MCF 10A (cell line): ENCODE data around the gene AMBRA1. TPM values are rescaled to one million over a fixed set of nuclear protein-coding genes. Genes with fewer than 3 reads are reported as not detected.
A peak's percentile ranks its signal among the peaks of the same experiment; 100 is the strongest.

Source experiments
- BruUV-seq: library from RNA; stranded (reverse); fragments of 400-500 nt; replicated peaks from 2 replicates; lab custom pipeline; 2021; lab: Mats Ljungman, UMichigan
- CTCF ChIA-PET: fragments of 300-600 bp; sonication (Branson Sonifier 250); formaldehyde crosslinking; extraction: SDS; loops from one replicate; lab custom pipeline; 2021; ENCODE audit warnings: antibody characterized with exemption, inconsistent platforms; lab: Yijun Ruan, JAX
- POLR2A ChIA-PET: fragments of 300-600, 350-650 bp; sonication (Branson Sonifier 250); formaldehyde crosslinking; extraction: SDS; loops from one replicate; lab custom pipeline; 2020; ENCODE audit warnings: antibody characterized with exemption, inconsistent platforms; lab: Yijun Ruan, JAX
- DNase-seq: peaks from one replicate; pipeline ENCODE4 v3.0.0-alpha.2; 2018; ENCODE audit not compliant: unreplicated experiment
- H3K27ac Mint-ChIP-seq: one replicate; pipeline ENCODE4 v1.8.0; 2022; ENCODE audit warnings: mild to moderate bottlenecking, low read depth, mixed read lengths; ENCODE audit not compliant: unreplicated experiment
- H3K27me3 Mint-ChIP-seq: one replicate; pipeline ENCODE4 v1.8.0; 2022; ENCODE audit warnings: mixed read lengths; ENCODE audit not compliant: insufficient read depth, unreplicated experiment
- H3K36me3 Mint-ChIP-seq: one replicate; pipeline ENCODE4 v1.8.0; 2022; ENCODE audit warnings: mild to moderate bottlenecking, moderate library complexity, mixed read lengths; ENCODE audit not compliant: insufficient read depth, unreplicated experiment
- H3K4me1 Mint-ChIP-seq: one replicate; pipeline ENCODE4 v1.8.0; 2022; ENCODE audit warnings: mixed read lengths; ENCODE audit not compliant: insufficient read depth, unreplicated experiment
- H3K4me3 Mint-ChIP-seq: one replicate; pipeline ENCODE4 v1.8.0; 2022; ENCODE audit warnings: mild to moderate bottlenecking, moderate library complexity, mixed read lengths; ENCODE audit not compliant: unreplicated experiment
- H3K9me3 Mint-ChIP-seq: one replicate; pipeline ENCODE4 v1.8.0; 2022; ENCODE audit warnings: mixed read lengths; ENCODE audit not compliant: unreplicated experiment
- intact Hi-C: fragments of 100-400 bp; cut with micrococcal nuclease; formaldehyde crosslinking; loops from 2 replicates; pipeline ENCODE4 v1.14.1; 2022
- total RNA-seq: library from RNA; stranded (reverse); gene quantifications from 2 replicates; pipeline ENCODE4 v1.2.3, GENCODE V29; 2022
- TF ChIP-seq, protein P1 (sequence below): fragments of 200-600 bp; IDR thresholded peaks from one replicate; pipeline ENCODE4 v1.8.0; 2022; ENCODE audit warnings: antibody characterized with exemption, mild to moderate bottlenecking; ENCODE audit not compliant: unreplicated experiment

AMBRA1 gene
- total RNA-seq, 1 experiment from 2014 or later: 19.6 TPM

DNA sequence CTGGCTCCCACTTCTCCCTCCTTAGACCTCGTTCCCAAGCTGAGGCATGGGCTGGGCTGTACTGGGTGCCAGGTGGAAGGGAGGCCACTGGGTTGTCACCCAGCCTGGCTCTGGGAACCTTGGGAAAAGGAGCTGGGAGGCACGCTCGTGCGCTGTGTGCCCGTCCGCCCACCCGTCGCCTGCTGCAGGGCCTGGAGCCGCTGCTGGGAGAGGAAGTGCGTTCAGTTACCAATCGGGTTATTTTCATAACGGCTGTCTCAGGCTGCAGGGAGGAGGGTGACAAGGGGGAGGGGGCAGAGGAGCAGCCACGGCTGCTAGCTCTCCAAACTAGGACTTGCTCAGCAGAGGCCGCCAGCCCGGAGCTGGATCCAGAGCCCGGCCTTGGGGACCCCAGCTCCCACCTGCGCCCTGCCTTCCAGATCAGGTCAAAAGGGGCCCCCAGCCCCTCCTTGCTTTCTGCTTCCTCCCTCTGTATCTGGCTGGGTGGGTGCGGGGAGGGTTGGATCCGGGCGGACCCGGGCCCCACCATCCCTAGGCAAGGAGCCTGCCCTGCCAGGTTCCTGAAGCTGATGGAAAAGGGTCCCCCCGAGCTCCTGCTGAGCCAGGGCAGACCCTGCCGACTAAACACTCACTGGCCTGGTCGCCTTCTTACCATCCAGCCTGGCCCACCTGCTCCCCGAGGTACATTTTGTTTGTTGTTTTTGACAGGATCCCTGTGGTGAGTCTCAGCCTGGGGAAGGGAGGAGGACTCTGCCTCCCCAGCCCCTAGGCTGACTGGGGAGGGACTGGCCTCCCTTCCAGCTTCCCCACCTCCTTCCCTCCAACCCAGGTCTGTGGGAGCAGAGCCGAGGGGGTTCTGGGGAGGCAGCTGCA, 232.3 kb downstream of the AMBRA1 start:
- Mint-ChIP-seq H3K27me3 (no peaks in the 10 kb centered on the region), H3K9me3 (no peaks in the 10 kb centered on the region)
- intact Hi-C loops: no loop called here

GRCh38 chr11:46360878-46361277, 232.9 kb downstream of the AMBRA1 start:
- H3K4me3 Mint-ChIP-seq: no peak overlapping the region
- H3K4me1 Mint-ChIP-seq: peaks cover 29% of the 10 kb centered on the region
- no TSS peak for BruUV-seq
- no peaks in the 10 kb centered on the region for H3K9me3 Mint-ChIP-seq
- no peak for DNase-seq
- TF ChIP-seq, protein P1, sequence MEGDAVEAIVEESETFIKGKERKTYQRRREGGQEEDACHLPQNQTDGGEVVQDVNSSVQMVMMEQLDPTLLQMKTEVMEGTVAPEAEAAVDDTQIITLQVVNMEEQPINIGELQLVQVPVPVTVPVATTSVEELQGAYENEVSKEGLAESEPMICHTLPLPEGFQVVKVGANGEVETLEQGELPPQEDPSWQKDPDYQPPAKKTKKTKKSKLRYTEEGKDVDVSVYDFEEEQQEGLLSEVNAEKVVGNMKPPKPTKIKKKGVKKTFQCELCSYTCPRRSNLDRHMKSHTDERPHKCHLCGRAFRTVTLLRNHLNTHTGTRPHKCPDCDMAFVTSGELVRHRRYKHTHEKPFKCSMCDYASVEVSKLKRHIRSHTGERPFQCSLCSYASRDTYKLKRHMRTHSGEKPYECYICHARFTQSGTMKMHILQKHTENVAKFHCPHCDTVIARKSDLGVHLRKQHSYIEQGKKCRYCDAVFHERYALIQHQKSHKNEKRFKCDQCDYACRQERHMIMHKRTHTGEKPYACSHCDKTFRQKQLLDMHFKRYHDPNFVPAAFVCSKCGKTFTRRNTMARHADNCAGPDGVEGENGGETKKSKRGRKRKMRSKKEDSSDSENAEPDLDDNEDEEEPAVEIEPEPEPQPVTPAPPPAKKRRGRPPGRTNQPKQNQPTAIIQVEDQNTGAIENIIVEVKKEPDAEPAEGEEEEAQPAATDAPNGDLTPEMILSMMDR: no peak
- no peak overlapping the region for H3K27ac Mint-ChIP-seq
- no peaks in the 10 kb centered on the region for H3K36me3 Mint-ChIP-seq
- intact Hi-C loops: no loop called here
- no peaks in the 10 kb centered on the region for H3K27me3 Mint-ChIP-seq
- POLR2A ChIA-PET: interaction anchor here (0.6 to 1.0 kb wide), 2 partner anchors 26 to 118 kb away, joined by 3 read pairs; no protein-coding TSS in a partner anchor
- CTCF ChIA-PET: interaction anchor here (0.5 to 3.1 kb wide), 5 partner anchors 9 to 430 kb away, joined by 3 to 23 read pairs (median 3); no protein-coding TSS in a partner anchor

More for the DNA sequence above, 232.3 kb downstream of the AMBRA1 start:
- H3K4me3 Mint-ChIP-seq: no peak overlapping the region
- peaks cover 24% of the 10 kb centered on the region for H3K4me1 Mint-ChIP-seq
- H3K36me3 Mint-ChIP-seq: no peaks in the 10 kb centered on the region
- DNase-seq: no peak
- CTCF ChIA-PET: interaction anchor here (0.6 to 3.1 kb wide), 5 partner anchors 10 to 58 kb away, joined by 3 to 23 read pairs (median 3); no protein-coding TSS in a partner anchor
- BruUV-seq: no TSS peak
- POLR2A ChIA-PET: interaction anchor here (0.6 to 1.0 kb wide), 2 partner anchors 25 to 118 kb away, joined by 3 read pairs; no protein-coding TSS in a partner anchor
- TF ChIP-seq, protein P1: no peak
- no peak overlapping the region for H3K27ac Mint-ChIP-seq

DNA sequence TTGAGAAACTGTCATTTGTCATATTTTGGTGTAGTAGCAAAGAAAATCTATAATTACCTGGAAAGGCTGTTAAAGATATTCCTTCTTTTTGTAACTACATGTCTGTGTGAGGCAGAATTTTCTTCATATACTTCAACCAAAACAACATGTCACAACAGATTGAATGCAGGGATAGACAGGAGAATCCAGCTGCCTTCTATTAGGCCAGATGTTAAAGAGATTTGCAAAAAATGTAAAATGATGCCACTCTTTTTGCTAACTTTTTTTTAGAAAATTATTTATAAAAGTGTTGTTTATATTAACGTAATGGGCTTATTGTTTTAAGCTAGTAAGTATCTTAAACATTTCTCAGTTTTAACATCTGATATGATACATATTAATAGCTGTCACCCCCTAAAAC, 233.9 kb downstream of the AMBRA1 start:
- ChIA-PET CTCF (interaction anchor here (0.6 to 3.1 kb wide), 5 partner anchors 8 to 92 kb away, joined by 3 to 23 read pairs (median 4); no protein-coding TSS in a partner anchor), POLR2A (interaction anchor here (2.0 kb wide), 1 partner anchor 11 kb away, joined by 6 read pairs; no protein-coding TSS in a partner anchor)
- H3K27me3 Mint-ChIP-seq: no peaks in the 10 kb centered on the region
- H3K27ac Mint-ChIP-seq: no peak overlapping the region
- no TSS peak for BruUV-seq
- TF ChIP-seq, protein P1: no peak
- DNase-seq: no peak
- no peaks in the 10 kb centered on the region for H3K36me3 Mint-ChIP-seq
- no peaks in the 10 kb centered on the region for H3K9me3 Mint-ChIP-seq
- H3K4me1 Mint-ChIP-seq: peaks cover 29% of the 10 kb centered on the region
- H3K4me3 Mint-ChIP-seq: no peak overlapping the region
- intact Hi-C loops: no loop called here

DNA sequence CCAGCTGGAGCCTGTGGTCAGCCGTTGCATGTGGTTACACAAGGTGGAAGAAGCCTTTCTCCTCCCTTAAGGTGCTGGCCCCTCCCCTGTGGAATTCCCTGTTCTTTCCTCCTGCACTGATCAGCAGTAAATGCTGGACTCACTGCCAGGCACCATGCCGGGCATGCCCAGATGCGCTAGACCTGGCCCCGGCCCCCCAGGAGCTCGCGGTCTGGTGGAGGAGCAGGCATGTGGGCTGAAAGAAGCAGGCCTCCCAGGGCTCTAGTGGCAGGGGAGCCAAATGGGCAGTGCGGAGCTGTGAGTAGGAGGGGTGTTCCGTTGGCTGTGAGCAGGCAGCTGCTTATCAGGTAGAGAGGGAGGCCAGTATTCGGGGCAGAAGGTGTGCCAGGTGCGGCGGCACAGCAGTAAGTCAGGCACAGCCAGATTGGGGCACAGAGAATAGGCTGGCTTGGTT, 236.3 kb downstream of the AMBRA1 start:
- BruUV-seq: no TSS peak
- peak; percentile 79 for DNase-seq
- TF ChIP-seq, protein P1: no peak

More for the DNA sequence above, 236.3 kb downstream of the AMBRA1 start:
- H3K4me3 Mint-ChIP-seq: peak overlapping the region; percentile 74
- H3K9me3 Mint-ChIP-seq: no peaks in the 10 kb centered on the region
- CTCF ChIA-PET: interaction anchor here (0.6 to 2.0 kb wide), 8 partner anchors 9 to 259 kb away, joined by 3 to 8 read pairs (median 4); partner anchors contain the start of gene DGKZ
- peak overlapping the region; percentile 92 for H3K27ac Mint-ChIP-seq
- no peaks in the 10 kb centered on the region for H3K27me3 Mint-ChIP-seq
- no peaks in the 10 kb centered on the region for H3K36me3 Mint-ChIP-seq
- POLR2A ChIA-PET: interaction anchor here (0.9 to 1.5 kb wide), 6 partner anchors 9 to 343 kb away, joined by 3 to 5 read pairs (median 4); partner anchors contain the start of genes ARHGAP1, DGKZ and ZNF408
- intact Hi-C loops: no loop called here
- H3K4me1 Mint-ChIP-seq: peaks cover 22% of the 10 kb centered on the region
